ENCODE data around the gene RPL21.
"Not testable (repeated sequence)": the region's sequence is repeated elsewhere in the genome, so short reads cannot be mapped to it uniquely, and the experiment has no call there.

DNA sequence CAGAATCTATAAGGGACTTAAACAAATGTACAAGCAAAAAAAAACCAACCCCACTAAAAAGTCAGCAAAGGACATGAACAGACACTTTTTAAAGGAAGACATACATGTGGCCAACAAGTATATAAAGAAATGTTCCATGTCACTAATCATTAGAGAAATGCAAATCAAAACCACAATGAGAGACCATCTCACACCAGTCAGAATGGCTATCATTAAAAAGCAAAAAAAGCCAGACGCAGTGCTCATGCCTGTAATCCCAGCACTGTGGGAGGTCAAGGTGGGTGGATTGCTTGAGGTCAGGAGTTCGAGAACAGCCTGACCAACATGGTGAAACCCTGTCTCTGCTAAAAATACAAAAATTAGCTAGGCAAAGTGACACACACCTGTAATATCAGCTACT lies 29.3 kb upstream of the RPL21 start:
- TF ChIP-seq CTCF, POLR2A (IDR thresholded peaks at IDR 0.05): not testable (repeated sequence)
